IPS DF 4.7 (cell line): ENCODE results near the gene STAC.

Experiments
- DNase-seq: peaks from one replicate; pipeline ENCODE4 v3.0.0-alpha.2; 2013; ENCODE audit warnings: low spot score; ENCODE audit errors: extremely low read depth

Gene STAC

GRCh38 chr3:36579746-36580145, 199.4 kb downstream of the STAC start:
- no peak for DNase-seq

- DNase-seq: no peak
Measured at GRCh38 chr3:36580716-36581115, 200.4 kb downstream of the STAC start.

- DNase-seq: no peak
Measured at GRCh38 chr3:36591959-36592358, 211.7 kb downstream of the STAC start.

GRCh38 chr3:36595511-36595910, 215.2 kb downstream of the STAC start:
- no peak for DNase-seq

GRCh38 chr3:36596419-36596818, 216.1 kb downstream of the STAC start:
- no peak for DNase-seq

GRCh38 chr3:36597422-36597821, 217.1 kb downstream of the STAC start:
- DNase-seq: no peak
